ENCODE data around the gene ADPRS. TPM values are rescaled to one million over a fixed set of nuclear protein-coding genes. Genes with fewer than 3 reads are reported as not detected.
A peak's percentile ranks its signal among the peaks of the same experiment; 100 is the strongest.

Gene ADPRS
- total RNA-seq, 1 donor from 2014 or later = 28.7 TPM

GRCh38 chr1:36116901-36117300, 28.2 kb downstream of the ADPRS start:
- H3K9me3 Mint-ChIP-seq (ENCODE audit: unreplicated experiment) = no peaks in the 10 kb centered on the region
- H3K36me3 Mint-ChIP-seq (ENCODE audit: low read depth, unreplicated experiment) = peaks cover 3% of the 10 kb centered on the region
- no peak overlapping the region for H3K4me3 Mint-ChIP-seq (ENCODE audit: unreplicated experiment)
- peaks cover 25% of the 10 kb centered on the region for H3K4me1 Mint-ChIP-seq (ENCODE audit: low read depth, unreplicated experiment)
- Histone ChIP-seq H3K27me3 (ENCODE audit: insufficient read depth, low read length) (no peaks in the 10 kb centered on the region), H3K4me3 (ENCODE audit: insufficient read depth, low read depth, low read length) (no peak overlapping the region), H3K79me2 (ENCODE audit: insufficient read depth, low read length) (no peaks in the 10 kb centered on the region), H3K4me2 (ENCODE audit: low read length) (no peak overlapping the region), H3K36me3 (ENCODE audit: insufficient read depth, low read length) (no peaks in the 10 kb centered on the region), H3K9me3 (ENCODE audit: insufficient read depth, low read depth, low read length) (no peaks in the 10 kb centered on the region), H4K20me1 (ENCODE audit: insufficient read depth, low read length) (no peaks in the 10 kb centered on the region), H3K4me1 (ENCODE audit: insufficient read depth, low read length) (peaks cover 30% of the 10 kb centered on the region), H2AFZ (ENCODE audit: low read depth, low read length) (no peak overlapping the region), H3K27ac (ENCODE audit: low read depth, low read length) (no peak overlapping the region), H3K9ac (ENCODE audit: low read length) (no peak overlapping the region)
- TF ChIP-seq CTCF (IDR thresholded peaks at IDR 0.05; ENCODE audit: insufficient read depth, low read depth, low read length) (no peak), EZH2 (IDR thresholded peaks at IDR 0.05; ENCODE audit: insufficient read depth, low read length) (no peak)
- peaks cover 12% of the 10 kb centered on the region for H3K27me3 Mint-ChIP-seq (ENCODE audit: low read depth, unreplicated experiment)
- H3K27ac Mint-ChIP-seq (ENCODE audit: unreplicated experiment) = peak overlapping the region; percentile 55
- FAIRE-seq (no peak), DNase-seq (ENCODE audit: low read depth) (no peak)

- Histone ChIP-seq H3K4me1 (ENCODE audit: insufficient read depth, low read length) (peaks cover 30% of the 10 kb centered on the region), H2AFZ (ENCODE audit: low read depth, low read length) (no peak overlapping the region), H3K4me2 (ENCODE audit: low read length) (no peak overlapping the region), H3K36me3 (ENCODE audit: insufficient read depth, low read length) (no peaks in the 10 kb centered on the region), H3K9ac (ENCODE audit: low read length) (no peak overlapping the region), H3K27ac (ENCODE audit: low read depth, low read length) (no peak overlapping the region), H4K20me1 (ENCODE audit: insufficient read depth, low read length) (no peaks in the 10 kb centered on the region), H3K27me3 (ENCODE audit: insufficient read depth, low read length) (peaks cover 3% of the 10 kb centered on the region), H3K9me3 (ENCODE audit: insufficient read depth, low read depth, low read length) (no peaks in the 10 kb centered on the region), H3K4me3 (ENCODE audit: insufficient read depth, low read depth, low read length) (no peak overlapping the region), H3K79me2 (ENCODE audit: insufficient read depth, low read length) (no peaks in the 10 kb centered on the region)
- no peaks in the 10 kb centered on the region for H3K36me3 Mint-ChIP-seq (ENCODE audit: low read depth, unreplicated experiment)
- H3K4me3 Mint-ChIP-seq (ENCODE audit: unreplicated experiment) = no peak overlapping the region
- no peak for TF ChIP-seq EZH2 (IDR thresholded peaks at IDR 0.05; ENCODE audit: insufficient read depth, low read length)
- TF ChIP-seq CTCF (IDR thresholded peaks at IDR 0.05; ENCODE audit: insufficient read depth, low read depth, low read length) = no peak
- peaks cover 33% of the 10 kb centered on the region for H3K4me1 Mint-ChIP-seq (ENCODE audit: low read depth, unreplicated experiment)
- H3K27ac Mint-ChIP-seq (ENCODE audit: unreplicated experiment) = no peak overlapping the region
- no peak for FAIRE-seq
- no peak for DNase-seq (ENCODE audit: low read depth)
- no peaks in the 10 kb centered on the region for H3K9me3 Mint-ChIP-seq (ENCODE audit: unreplicated experiment)
- peaks cover 19% of the 10 kb centered on the region for H3K27me3 Mint-ChIP-seq (ENCODE audit: low read depth, unreplicated experiment)
Measured at GRCh38 chr1:36118447-36119204, 29.9 kb downstream of the ADPRS start.

- FAIRE-seq (no peak), DNase-seq (ENCODE audit: low read depth) (no peak)
- Mint-ChIP-seq H3K27ac (ENCODE audit: unreplicated experiment) (no peak overlapping the region), H3K36me3 (ENCODE audit: low read depth, unreplicated experiment) (no peaks in the 10 kb centered on the region), H3K27me3 (ENCODE audit: low read depth, unreplicated experiment) (peaks cover 23% of the 10 kb centered on the region), H3K9me3 (ENCODE audit: unreplicated experiment) (no peaks in the 10 kb centered on the region), H3K4me3 (ENCODE audit: unreplicated experiment) (no peak overlapping the region), H3K4me1 (ENCODE audit: low read depth, unreplicated experiment) (peaks cover 37% of the 10 kb centered on the region)
- no peak overlapping the region for H3K4me3 ChIP-seq (ENCODE audit: insufficient read depth, low read depth, low read length)
- H3K4me2 ChIP-seq (ENCODE audit: low read length) = peak overlapping the region; percentile 28
- H3K79me2 ChIP-seq (ENCODE audit: insufficient read depth, low read length) = no peaks in the 10 kb centered on the region
- H3K4me1 ChIP-seq (ENCODE audit: insufficient read depth, low read length) = peaks cover 27% of the 10 kb centered on the region
- TF ChIP-seq EZH2 (IDR thresholded peaks at IDR 0.05; ENCODE audit: insufficient read depth, low read length) = no peak
- no peak for TF ChIP-seq CTCF (IDR thresholded peaks at IDR 0.05; ENCODE audit: insufficient read depth, low read depth, low read length)
- peaks cover 8% of the 10 kb centered on the region for H3K27me3 ChIP-seq (ENCODE audit: insufficient read depth, low read length)
- H3K36me3 ChIP-seq (ENCODE audit: insufficient read depth, low read length) = no peaks in the 10 kb centered on the region
- H2AFZ ChIP-seq (ENCODE audit: low read depth, low read length) = no peak overlapping the region
- no peak overlapping the region for H3K27ac ChIP-seq (ENCODE audit: low read depth, low read length)
- no peaks in the 10 kb centered on the region for H4K20me1 ChIP-seq (ENCODE audit: insufficient read depth, low read length)
- H3K9me3 ChIP-seq (ENCODE audit: insufficient read depth, low read depth, low read length) = no peaks in the 10 kb centered on the region
- H3K9ac ChIP-seq (ENCODE audit: low read length) = no peak overlapping the region
Measured at GRCh38 chr1:36119456-36119855, 30.8 kb downstream of the ADPRS start.

Measured in astrocyte (in vitro differentiated cells and primary cell).